ENCODE data around the gene USP54. TPM values are rescaled to one million over a fixed set of nuclear protein-coding genes. Genes with fewer than 3 reads are reported as not detected.

USP54 gene
- total and polyA plus RNA-seq, 2 donors (not counting 3 experiments of a cell fraction or from before 2014, with no cell fraction given), result 9.3 to 14.2 TPM

DNA sequence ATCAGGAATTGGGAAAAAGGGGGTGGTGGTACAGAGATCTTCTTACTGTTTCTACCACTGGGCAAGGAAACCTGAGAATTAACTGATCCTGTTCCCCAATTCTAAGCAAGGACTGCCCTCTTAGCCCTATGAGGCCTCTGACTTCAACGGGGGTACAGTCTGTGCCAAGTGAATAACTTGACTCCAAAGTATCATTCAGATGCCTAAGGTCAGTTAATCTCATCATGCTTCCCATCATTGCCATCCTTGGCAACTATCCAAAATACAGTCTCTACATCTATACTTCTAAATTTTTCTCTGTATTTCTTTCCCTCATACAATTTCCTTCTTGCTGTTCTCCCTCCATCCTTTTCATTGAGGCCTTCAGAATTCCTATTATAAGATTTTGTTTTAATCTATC, 105.8 kb downstream of the USP54 start:
- no peak overlapping the region for H3K27ac ChIP-seq (ENCODE audit: insufficient read depth, low read depth, low read length)
- CTCF ChIA-PET, result no interaction called here
- H2AFZ ChIP-seq (ENCODE audit: low read depth, low read length), result no peak overlapping the region
- no peaks in the 10 kb centered on the region for H3K9me3 ChIP-seq (replicated peaks; ENCODE audit: control insufficient read depth, insufficient read depth, low read length)
- no peak overlapping the region for H3K4me3 ChIP-seq (replicated peaks in 1 of 3; ENCODE audit: insufficient read depth in 1 of 3, low read depth in 1 of 3, low read length in 3 of 3)
- H3K27me3 ChIP-seq (ENCODE audit: control insufficient read depth in 2 of 2, insufficient read depth in 2 of 2, low read length in 2 of 2), result no peaks in the 10 kb centered on the region
- H3K4me1 ChIP-seq (ENCODE audit: control insufficient read depth, extremely low read depth, insufficient read depth, low read length), result peaks cover 3% of the 10 kb centered on the region
- H3K36me3 ChIP-seq (ENCODE audit: control insufficient read depth in 2 of 2, extremely low read depth in 1 of 2, insufficient read depth in 2 of 2, low read length in 2 of 2), result no peaks in the 10 kb centered on the region
- dilution Hi-C loops (cut with MboI; ENCODE audit: extremely low pct_ligation_motif_present, low sequenced_read_pairs), result no loop called here
- no peak overlapping the region for H3K4me2 ChIP-seq (ENCODE audit: insufficient read depth, low read length)
- POLR2A ChIA-PET, result no interaction called here
- peaks cover 35% of the 10 kb centered on the region for H3K79me2 ChIP-seq (ENCODE audit: control insufficient read depth, insufficient read depth, low read length)
- no peak overlapping the region for H3K9ac ChIP-seq (replicated peaks; ENCODE audit: extremely low read depth, insufficient read depth, low read length)
- no peak for FAIRE-seq
- H4K20me1 ChIP-seq (replicated peaks; ENCODE audit: control insufficient read depth, extremely low read depth, insufficient read depth, low read length), result no peaks in the 10 kb centered on the region
- intact Hi-C loops (cut with micrococcal nuclease), result no loop called here
- no TSS peak for BruUV-seq (replicated peaks)
- DNase-seq (ENCODE audit: low read depth, low spot score), result no peak
- H3K9me1 ChIP-seq (replicated peaks; ENCODE audit: control insufficient read depth, extremely low read depth, insufficient read depth, low read length), result no peaks in the 10 kb centered on the region
- TF ChIP-seq EZH2 (IDR thresholded peaks at IDR 0.05; ENCODE audit: borderline replicate concordance, low read depth, low read length, severe bottlenecking) (no peak), JUN (IDR thresholded peaks at IDR 0.05; ENCODE audit: borderline replicate concordance, insufficient read depth, insufficient read length, low read depth) (no peak), GATA2 (IDR thresholded peaks at IDR 0.05; ENCODE audit: insufficient read depth, insufficient read length, low read depth, low read length) (no peak)
- TF ChIP-seq, protein P1, sequence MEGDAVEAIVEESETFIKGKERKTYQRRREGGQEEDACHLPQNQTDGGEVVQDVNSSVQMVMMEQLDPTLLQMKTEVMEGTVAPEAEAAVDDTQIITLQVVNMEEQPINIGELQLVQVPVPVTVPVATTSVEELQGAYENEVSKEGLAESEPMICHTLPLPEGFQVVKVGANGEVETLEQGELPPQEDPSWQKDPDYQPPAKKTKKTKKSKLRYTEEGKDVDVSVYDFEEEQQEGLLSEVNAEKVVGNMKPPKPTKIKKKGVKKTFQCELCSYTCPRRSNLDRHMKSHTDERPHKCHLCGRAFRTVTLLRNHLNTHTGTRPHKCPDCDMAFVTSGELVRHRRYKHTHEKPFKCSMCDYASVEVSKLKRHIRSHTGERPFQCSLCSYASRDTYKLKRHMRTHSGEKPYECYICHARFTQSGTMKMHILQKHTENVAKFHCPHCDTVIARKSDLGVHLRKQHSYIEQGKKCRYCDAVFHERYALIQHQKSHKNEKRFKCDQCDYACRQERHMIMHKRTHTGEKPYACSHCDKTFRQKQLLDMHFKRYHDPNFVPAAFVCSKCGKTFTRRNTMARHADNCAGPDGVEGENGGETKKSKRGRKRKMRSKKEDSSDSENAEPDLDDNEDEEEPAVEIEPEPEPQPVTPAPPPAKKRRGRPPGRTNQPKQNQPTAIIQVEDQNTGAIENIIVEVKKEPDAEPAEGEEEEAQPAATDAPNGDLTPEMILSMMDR (IDR thresholded peaks at IDR 0.05; ENCODE audit: extremely low read depth in 1 of 2, insufficient read depth in 1 of 2, low read depth in 1 of 2, low read length in 2 of 2), result no peak

DNA sequence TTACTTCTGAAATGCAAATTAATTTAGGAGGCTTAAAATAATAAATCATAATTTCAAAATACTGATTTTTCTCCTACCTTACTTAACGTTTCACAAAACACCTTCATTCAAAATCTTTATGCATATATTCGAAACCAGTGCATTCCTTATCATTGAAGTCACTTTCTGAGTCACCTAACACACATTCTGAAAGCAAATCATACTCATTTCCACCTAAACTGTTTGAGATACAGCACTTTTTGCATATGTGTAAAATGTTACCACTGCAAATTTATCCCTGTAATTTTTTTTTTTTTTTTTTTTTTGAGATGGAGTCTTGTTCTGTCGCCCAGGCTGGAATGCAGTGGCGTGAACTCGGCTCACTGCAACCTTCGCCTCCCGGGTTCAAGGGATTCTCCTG, 111.0 kb downstream of the USP54 start:
- H3K27ac ChIP-seq (ENCODE audit: insufficient read depth, low read depth, low read length), result no peak overlapping the region
- intact Hi-C loops (cut with micrococcal nuclease), result no loop called here
- BruUV-seq (replicated peaks), result no TSS peak
- no peaks in the 10 kb centered on the region for H3K9me1 ChIP-seq (replicated peaks; ENCODE audit: control insufficient read depth, extremely low read depth, insufficient read depth, low read length)
- peaks cover 3% of the 10 kb centered on the region for H3K4me1 ChIP-seq (ENCODE audit: control insufficient read depth, extremely low read depth, insufficient read depth, low read length)
- no peak overlapping the region for H3K4me3 ChIP-seq (replicated peaks in 1 of 3; ENCODE audit: insufficient read depth in 1 of 3, low read depth in 1 of 3, low read length in 3 of 3)
- no peaks in the 10 kb centered on the region for H4K20me1 ChIP-seq (replicated peaks; ENCODE audit: control insufficient read depth, extremely low read depth, insufficient read depth, low read length)
- CTCF ChIA-PET, result no interaction called here
- peaks cover 0 to 12% of the 10 kb centered on the region in 2 experiments for H3K36me3 ChIP-seq (ENCODE audit: control insufficient read depth in 2 of 2, extremely low read depth in 1 of 2, insufficient read depth in 2 of 2, low read length in 2 of 2)
- no peak for FAIRE-seq
- H3K9me3 ChIP-seq (replicated peaks; ENCODE audit: control insufficient read depth, insufficient read depth, low read length), result no peaks in the 10 kb centered on the region
- no peak overlapping the region for H3K4me2 ChIP-seq (ENCODE audit: insufficient read depth, low read length)
- peaks cover 11% of the 10 kb centered on the region for H3K79me2 ChIP-seq (ENCODE audit: control insufficient read depth, insufficient read depth, low read length)
- TF ChIP-seq, protein P1 (IDR thresholded peaks at IDR 0.05; ENCODE audit: extremely low read depth in 1 of 2, insufficient read depth in 1 of 2, low read depth in 1 of 2, low read length in 2 of 2), result no peak
- TF ChIP-seq FOS (IDR thresholded peaks at IDR 0.05; ENCODE audit: borderline replicate concordance, insufficient read depth, low read length), result peak; percentile 70
- TF ChIP-seq JUN (IDR thresholded peaks at IDR 0.05; ENCODE audit: borderline replicate concordance, insufficient read depth, insufficient read length, low read depth), result peak; percentile 28
- no peak overlapping the region for H3K9ac ChIP-seq (replicated peaks; ENCODE audit: extremely low read depth, insufficient read depth, low read length)
- no peaks in the 10 kb centered on the region for H3K27me3 ChIP-seq (ENCODE audit: control insufficient read depth in 2 of 2, insufficient read depth in 2 of 2, low read length in 2 of 2)
- POLR2A ChIA-PET, result no interaction called here
- dilution Hi-C loops (cut with MboI; ENCODE audit: extremely low pct_ligation_motif_present, low sequenced_read_pairs), result no loop called here
- peak; percentile 21 for DNase-seq (ENCODE audit: low read depth, low spot score)
- no peak overlapping the region for H2AFZ ChIP-seq (ENCODE audit: low read depth, low read length)

All from endothelial cell of umbilical vein (primary cell).